Putamen (tissue), 1 donor: ENCODE results near the gene PARPBP.
"Not testable (repeated sequence)": the region's sequence is repeated elsewhere in the genome, so short reads cannot be mapped to it uniquely, and the experiment has no call there.

Experiments used
- DNase-seq: peaks from one replicate; pipeline ENCODE4 v3.0.0-alpha.2; 2016; ENCODE audit warnings: low spot score

The PARPBP gene

GRCh38 chr12:102155206-102155605 lies 35.2 kb downstream of the PARPBP start:
- DNase-seq, result not testable (repeated sequence)

- DNase-seq, result no peak
Measured at GRCh38 chr12:102163383-102163782, 43.4 kb downstream of the PARPBP start.

GRCh38 chr12:102167821-102168604 lies 48.0 kb downstream of the PARPBP start:
- DNase-seq, result no peak

GRCh38 chr12:102169922-102170621 lies 50.1 kb downstream of the PARPBP start:
- no peak for DNase-seq

- no peak for DNase-seq
Measured at GRCh38 chr12:102171951-102172350, 52.0 kb downstream of the PARPBP start.

- no peak for DNase-seq
Measured at GRCh38 chr12:102172436-102172835, 52.5 kb downstream of the PARPBP start.

GRCh38 chr12:102174117-102174516 lies 54.1 kb downstream of the PARPBP start:
- DNase-seq, result no peak

- no peak for DNase-seq
Measured at GRCh38 chr12:102174761-102175160, 54.8 kb downstream of the PARPBP start.

- DNase-seq, result no peak
Measured at GRCh38 chr12:102182635-102183034, 62.7 kb downstream of the PARPBP start.

- DNase-seq, result no peak
Measured at GRCh38 chr12:102195826-102196225, 75.8 kb downstream of the PARPBP start.

GRCh38 chr12:102197789-102198188 lies 77.8 kb downstream of the PARPBP start, which contains the start of gene PMCH:
PMCH (minus strand) TSS chr12:102197833; CDS start chr12:102197770, 63 bp downstream.
- DNase-seq, result no peak

GRCh38 chr12:102201436-102202061 lies 81.6 kb downstream of the PARPBP start:
- no peak for DNase-seq

GRCh38 chr12:102202556-102202955 lies 82.6 kb downstream of the PARPBP start:
- DNase-seq, result no peak

GRCh38 chr12:102204025-102204424 lies 84.0 kb downstream of the PARPBP start:
- no peak for DNase-seq

GRCh38 chr12:102215992-102216691 lies 96.2 kb downstream of the PARPBP start:
- DNase-seq, result no peak

- DNase-seq, result no peak
Measured at GRCh38 chr12:102220736-102221135, 100.8 kb downstream of the PARPBP start.

- DNase-seq, result no peak
Measured at GRCh38 chr12:102227954-102228353, 108.0 kb downstream of the PARPBP start.

GRCh38 chr12:102232036-102232435 lies 112.1 kb downstream of the PARPBP start:
- no peak for DNase-seq

- no peak for DNase-seq
Measured at GRCh38 chr12:102232446-102232845, 112.5 kb downstream of the PARPBP start.

- DNase-seq, result no peak
Measured at GRCh38 chr12:102234599-102234998, 114.6 kb downstream of the PARPBP start.

- DNase-seq, result not testable (repeated sequence)
Measured at GRCh38 chr12:102240859-102241258, 120.9 kb downstream of the PARPBP start.
